Activated CD4-positive, alpha-beta T cell treated with anti-CD3 and anti-CD28 coated beads for 36 hours (primary cell): Measurements from ENCODE around the gene UQCR11. TPM values are rescaled to one million over a fixed set of nuclear protein-coding genes. Genes with fewer than 3 reads are reported as not detected.

Source experiments
- ATAC-seq: fragments of 200-7000 bp; cut with Tn5 transposase; one replicate; pipeline ENCODE4 v1.10.0; 2021; ENCODE audit warnings: mild to moderate bottlenecking, moderate library complexity
- CTCF ChIA-PET: fragments of 350-600 bp; sonication (Branson Sonifier 250); formaldehyde crosslinking; loops from one replicate; lab custom pipeline; 2021; ENCODE audit warnings: antibody characterized with exemption; lab: Charles Lee
- POLR2A ChIA-PET: fragments of 350-600 bp; sonication (Branson Sonifier 250); formaldehyde crosslinking; loops from one replicate; lab custom pipeline; 2021; ENCODE audit warnings: antibody characterized with exemption, inconsistent platforms; lab: Charles Lee
- DNase-seq: peaks from one replicate; pipeline ENCODE4 v3.0.0-alpha.2; 2020
- H3K27ac Mint-ChIP-seq: one replicate; pipeline ENCODE4 v1.8.0; 2021; ENCODE audit warnings: mixed read lengths
- H3K27me3 Mint-ChIP-seq: one replicate; pipeline ENCODE4 v1.8.0; 2021; ENCODE audit warnings: mixed read lengths
- H3K36me3 Mint-ChIP-seq: one replicate; pipeline ENCODE4 v1.8.0; 2021; ENCODE audit warnings: low read depth, mixed read lengths
- H3K4me1 Mint-ChIP-seq: one replicate; pipeline ENCODE4 v1.8.0; 2021; ENCODE audit warnings: mixed read lengths
- H3K4me3 Mint-ChIP-seq: one replicate; pipeline ENCODE4 v1.8.0; 2021; ENCODE audit warnings: mild to moderate bottlenecking, moderate library complexity, mixed read lengths
- H3K9me3 Mint-ChIP-seq: one replicate; pipeline ENCODE4 v1.8.0; 2021; ENCODE audit warnings: low read depth, mixed read lengths
- intact Hi-C, 2 experiments: fragments of 100-400 bp; cut with DNase I in 1 of 2; cut with micrococcal nuclease in 1 of 2; formaldehyde crosslinking; loops; one replicate each; pipeline versions ENCODE4 v1.14.2 to v1.15.1; 2022 to 2024; cut with DNase I, micrococcal nuclease
- total RNA-seq, 2 experiments: library from RNA; stranded (reverse); gene quantifications; one replicate each; pipeline ENCODE4 v1.2.3, GENCODE V29; 2021

The UQCR11 gene
- total RNA-seq, 2 experiments from 2014 or later = 152 to 226 TPM

DNA sequence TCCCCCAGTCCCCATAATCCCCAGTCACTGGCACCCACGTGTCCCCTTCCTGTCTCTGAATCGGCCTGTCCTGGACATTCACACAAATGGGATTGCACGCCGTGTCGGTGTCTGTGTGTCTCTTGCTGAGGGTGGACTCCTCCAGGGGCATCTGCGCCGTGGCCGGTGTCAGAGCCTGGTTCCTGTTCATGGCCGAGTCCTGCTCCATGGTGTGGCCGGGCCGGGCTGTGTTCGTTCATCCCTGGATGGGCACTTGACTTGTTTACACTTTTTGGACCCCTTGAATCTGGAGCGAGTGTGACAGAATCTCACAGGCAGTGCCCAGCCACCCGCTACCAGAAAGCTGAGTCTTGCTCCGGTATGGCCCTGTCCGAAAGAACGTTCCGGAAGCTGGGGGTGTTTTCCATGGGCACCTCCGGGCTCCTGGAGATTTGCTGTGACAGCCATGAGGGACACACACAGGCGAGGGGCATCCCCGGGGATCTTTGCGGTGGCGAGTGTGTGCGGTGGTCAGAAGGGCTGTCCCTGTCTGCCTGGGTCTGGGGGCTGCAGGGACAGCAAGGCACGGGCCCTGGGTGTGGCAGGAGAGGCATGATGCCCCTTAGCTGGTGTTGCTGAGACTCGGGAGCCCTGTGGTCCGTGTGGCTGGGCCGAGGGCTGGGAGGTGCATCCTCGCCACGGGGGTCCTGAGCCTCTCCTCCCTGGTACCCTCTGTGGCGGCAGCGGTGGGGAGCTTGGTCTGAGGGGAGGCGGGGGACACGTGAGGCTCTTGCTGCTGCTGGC is 30.7 kb downstream of the UQCR11 start:
- POLR2A ChIA-PET = interaction anchor here (1.0 kb wide), 1 partner anchor 16 kb away, joined by 5 read pairs; no protein-coding TSS in a partner anchor
- Mint-ChIP-seq H3K4me1 (no peaks in the 10 kb centered on the region), H3K27ac (no peak overlapping the region), H3K27me3 (peaks cover 7% of the 10 kb centered on the region), H3K4me3 (no peak overlapping the region), H3K9me3 (no peaks in the 10 kb centered on the region), H3K36me3 (peaks cover 3% of the 10 kb centered on the region)
- intact Hi-C loops = no loop called here
- CTCF ChIA-PET = no interaction called here
- ATAC-seq (no peak), DNase-seq (no peak)

GRCh38 chr19:1572795-1573194 is 32.5 kb downstream of the UQCR11 start:
- H3K36me3 Mint-ChIP-seq = no peaks in the 10 kb centered on the region
- POLR2A ChIA-PET = no interaction called here
- H3K27me3 Mint-ChIP-seq = peaks cover 7% of the 10 kb centered on the region
- H3K4me3 Mint-ChIP-seq = no peak overlapping the region
- no peaks in the 10 kb centered on the region for H3K9me3 Mint-ChIP-seq
- intact Hi-C loops = no loop called here
- CTCF ChIA-PET = no interaction called here
- no peak for DNase-seq
- H3K27ac Mint-ChIP-seq = no peak overlapping the region
- no peaks in the 10 kb centered on the region for H3K4me1 Mint-ChIP-seq
- ATAC-seq = no peak

GRCh38 chr19:1571358-1571757 is 33.9 kb downstream of the UQCR11 start:
- POLR2A ChIA-PET = no interaction called here
- ATAC-seq (no peak), DNase-seq (no peak)
- Mint-ChIP-seq H3K4me3 (no peak overlapping the region), H3K27me3 (peaks cover 7% of the 10 kb centered on the region), H3K27ac (no peak overlapping the region), H3K36me3 (no peaks in the 10 kb centered on the region), H3K9me3 (no peaks in the 10 kb centered on the region), H3K4me1 (no peaks in the 10 kb centered on the region)
- intact Hi-C loops = no loop called here
- CTCF ChIA-PET = no interaction called here

DNA sequence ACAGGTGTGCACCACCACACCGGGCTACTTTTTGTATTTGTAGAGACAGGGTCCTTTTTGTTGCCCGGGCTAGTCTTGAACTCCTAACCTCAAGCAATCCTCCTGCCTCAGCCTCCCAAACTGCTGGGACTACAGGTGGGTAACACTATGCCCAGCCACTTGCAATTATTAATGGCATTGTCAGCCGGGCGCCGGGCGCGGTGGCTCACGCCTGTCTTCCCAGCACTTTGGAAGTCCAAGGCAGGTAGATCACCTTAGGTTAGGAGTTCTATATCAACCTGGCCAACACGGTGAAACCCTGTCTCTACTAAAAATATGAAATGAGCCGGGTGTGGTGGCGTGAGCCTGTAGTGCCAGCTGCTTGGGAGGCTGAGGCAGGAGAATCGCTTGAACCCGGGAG is 34.4 kb downstream of the UQCR11 start:
- H3K36me3 Mint-ChIP-seq = no peaks in the 10 kb centered on the region

DNA sequence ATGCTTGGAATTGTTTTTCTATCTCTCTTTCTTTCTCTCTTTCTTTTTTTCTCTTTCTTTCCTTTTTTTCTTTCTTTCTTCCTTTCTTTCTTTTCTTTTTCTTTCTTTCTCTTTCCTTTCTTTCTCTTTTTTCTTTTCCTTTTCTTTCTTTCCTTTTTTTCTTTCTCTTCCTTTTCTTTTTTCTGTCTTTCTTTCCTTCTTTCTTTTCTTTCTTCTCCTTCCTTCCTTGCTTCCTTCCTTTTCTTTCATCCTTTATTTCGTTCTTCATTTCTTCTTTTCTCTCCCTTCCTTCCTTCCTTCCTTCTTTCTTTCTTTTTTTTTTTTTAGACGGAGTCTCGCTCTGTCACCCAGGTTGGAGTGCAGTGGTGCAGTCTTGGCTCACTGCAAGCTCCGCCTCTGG is 35.3 kb downstream of the UQCR11 start:
- H3K4me3 Mint-ChIP-seq = no peak overlapping the region
- H3K9me3 Mint-ChIP-seq = no peaks in the 10 kb centered on the region
- POLR2A ChIA-PET = no interaction called here
- DNase-seq = no peak
- CTCF ChIA-PET = interaction anchor here (0.8 kb wide), 1 partner anchor 1174 kb away, joined by 3 read pairs; no protein-coding TSS in a partner anchor
- no peak overlapping the region for H3K27ac Mint-ChIP-seq
- no peak for ATAC-seq
- H3K27me3 Mint-ChIP-seq = peaks cover 7% of the 10 kb centered on the region
- intact Hi-C loops = loop anchor here in 1 of 2 experiments (2.0 kb wide), 1 partner anchor 91 kb away; the partner anchor contains the start of gene C19orf25
- H3K36me3 Mint-ChIP-seq = no peaks in the 10 kb centered on the region
- H3K4me1 Mint-ChIP-seq = no peaks in the 10 kb centered on the region

More for the DNA sequence above, 34.4 kb downstream of the UQCR11 start:
- CTCF ChIA-PET = interaction anchor here (0.7 kb wide), 1 partner anchor 290 kb away, joined by 3 read pairs; no protein-coding TSS in a partner anchor
- ATAC-seq = no peak
- intact Hi-C loops = no loop called here
- H3K4me1 Mint-ChIP-seq = no peaks in the 10 kb centered on the region
- DNase-seq = no peak
- no peaks in the 10 kb centered on the region for H3K9me3 Mint-ChIP-seq
- no peak overlapping the region for H3K4me3 Mint-ChIP-seq
- POLR2A ChIA-PET = no interaction called here
- H3K27ac Mint-ChIP-seq = no peak overlapping the region
- peaks cover 7% of the 10 kb centered on the region for H3K27me3 Mint-ChIP-seq

DNA sequence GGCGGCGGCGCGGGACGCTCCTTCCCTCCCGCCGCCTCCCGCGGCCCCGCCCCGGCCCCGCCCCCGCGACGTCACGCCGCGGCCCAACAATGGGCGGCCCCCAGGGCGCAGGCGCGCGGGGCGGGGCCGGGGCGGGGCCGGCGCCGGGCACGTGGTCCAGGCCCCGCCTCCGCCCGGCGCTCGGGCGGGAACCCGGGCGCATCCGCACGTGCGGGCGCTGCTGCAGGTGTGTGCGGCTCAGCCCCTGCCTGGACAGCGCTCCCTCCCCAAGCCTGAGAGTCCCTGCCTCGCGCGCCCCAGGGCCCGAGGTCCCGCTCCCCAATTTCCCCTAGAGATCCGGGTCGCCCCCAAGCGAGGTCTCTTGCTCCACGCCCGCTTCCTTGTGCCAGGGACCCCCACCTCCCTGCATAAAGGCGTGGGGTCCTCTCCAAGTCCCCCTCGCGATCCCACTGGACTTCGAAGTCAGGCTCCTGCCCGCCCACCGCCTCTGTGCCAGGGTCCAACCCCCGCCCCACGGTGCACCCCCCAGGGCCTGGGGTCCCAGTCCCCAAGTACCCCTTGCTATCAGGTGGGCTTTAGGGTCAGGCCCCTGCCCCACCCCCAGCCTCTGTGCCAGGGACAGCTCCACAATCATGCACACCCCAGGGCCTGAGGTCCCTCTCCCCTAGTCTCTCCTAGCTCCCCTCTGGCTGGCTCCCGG is 36.8 kb downstream of the UQCR11 start, which contains the start of gene MEX3D:
TSS of gene MEX3D (minus strand) at position 6 of the 700 bp plus-strand sequence. CDS start 267 bp downstream, outside the sequence.
- intact Hi-C loops = loop anchor here in 1 of 2 experiments (1.0 to 2.0 kb wide), 7 partner anchors 24 to 244 kb away; partner anchors contain the start of genes ATP8B3, C19orf25, MBD3 and PCSK4
- POLR2A ChIA-PET = no interaction called here
- no peak within 1 kb of the TSS for H3K27ac Mint-ChIP-seq
- CTCF ChIA-PET = no interaction called here
- H3K4me1 Mint-ChIP-seq = no peaks in the 10 kb centered on the region
- no peaks in the 10 kb centered on the region for H3K36me3 Mint-ChIP-seq
- H3K9me3 Mint-ChIP-seq = no peaks in the 10 kb centered on the region
- H3K4me3 Mint-ChIP-seq = no peak within 1 kb of the TSS
- peak; percentile 90 for DNase-seq
- ATAC-seq = peak; percentile 88
- H3K27me3 Mint-ChIP-seq = peaks cover 7% of the 10 kb centered on the region

DNA sequence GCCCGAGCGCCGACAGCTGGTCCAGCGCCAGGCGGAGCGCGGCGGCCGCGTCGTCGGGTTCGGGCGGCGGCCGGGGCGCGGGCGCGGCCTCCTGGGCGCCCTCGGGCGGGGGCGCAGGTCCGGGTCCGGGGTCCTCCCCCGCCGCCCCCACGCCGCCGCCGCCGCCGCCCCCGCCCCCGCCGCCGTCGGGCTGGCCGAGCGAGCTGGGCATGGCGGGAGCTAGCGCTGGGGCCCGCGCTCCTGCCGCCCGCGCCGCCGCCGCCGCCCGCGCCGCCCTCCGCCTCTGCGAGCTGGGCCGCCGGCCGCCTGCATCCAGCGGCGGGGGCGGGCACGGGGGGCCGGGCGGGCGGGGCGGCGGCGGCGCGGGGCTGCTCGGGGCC is 37.4 kb downstream of the UQCR11 start:
- peaks cover 7% of the 10 kb centered on the region for H3K27me3 Mint-ChIP-seq
- H3K9me3 Mint-ChIP-seq = no peaks in the 10 kb centered on the region
- H3K36me3 Mint-ChIP-seq = no peaks in the 10 kb centered on the region
- no peak overlapping the region for H3K27ac Mint-ChIP-seq
- ChIA-PET POLR2A (no interaction called here), CTCF (no interaction called here)
- intact Hi-C loops = loop anchor here in 1 of 2 experiments (1.0 to 2.0 kb wide), 7 partner anchors 24 to 244 kb away; partner anchors contain the start of genes ATP8B3, C19orf25, MBD3 and PCSK4
- H3K4me3 Mint-ChIP-seq = no peak overlapping the region
- DNase-seq (no peak), ATAC-seq (peak; percentile 43)
- H3K4me1 Mint-ChIP-seq = no peaks in the 10 kb centered on the region

DNA sequence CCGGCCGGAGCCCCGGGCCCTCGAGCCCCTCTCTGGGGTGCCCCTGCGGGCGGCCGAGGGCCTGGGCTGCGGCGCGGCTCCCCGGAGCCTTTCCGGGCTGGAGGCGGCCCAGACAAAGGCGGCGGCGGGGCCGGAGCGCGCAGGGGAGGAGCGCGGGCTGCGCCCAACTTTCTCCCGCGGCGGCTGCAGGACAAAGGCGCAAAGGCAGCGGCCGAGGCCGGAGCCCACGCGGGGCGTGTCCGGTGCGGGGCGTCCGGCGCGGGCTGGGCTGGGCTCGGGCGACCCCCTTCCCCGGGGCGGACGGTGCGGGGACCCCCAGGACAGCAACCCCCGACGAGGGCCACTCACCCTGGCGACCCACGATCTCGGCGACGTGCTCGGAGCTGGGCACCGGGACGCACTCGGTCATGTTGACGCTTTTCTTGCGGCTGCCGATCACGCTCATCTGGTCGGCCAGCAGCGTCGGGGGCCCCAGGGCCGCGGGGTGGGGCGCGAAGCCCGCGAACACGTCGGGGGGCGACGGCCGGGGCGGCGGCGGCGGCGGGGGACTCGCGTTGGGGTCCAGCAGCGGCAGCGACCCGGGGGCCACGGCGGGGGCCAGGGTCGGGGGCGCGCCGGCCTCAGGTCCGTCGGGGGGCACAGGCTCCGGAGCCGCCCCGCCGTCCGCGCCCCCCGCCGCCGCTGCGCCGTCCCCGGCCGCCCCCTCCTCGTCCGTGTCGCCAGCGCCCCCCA is 38.0 kb downstream of the UQCR11 start:
- H3K27me3 Mint-ChIP-seq = peaks cover 7% of the 10 kb centered on the region
- no peaks in the 10 kb centered on the region for H3K4me1 Mint-ChIP-seq
- intact Hi-C loops = no loop called here
- H3K4me3 Mint-ChIP-seq = no peak overlapping the region
- H3K27ac Mint-ChIP-seq = no peak overlapping the region
- CTCF ChIA-PET = no interaction called here
- ATAC-seq (no peak), DNase-seq (peak; percentile 21)
- POLR2A ChIA-PET = no interaction called here
- H3K9me3 Mint-ChIP-seq = no peaks in the 10 kb centered on the region
- H3K36me3 Mint-ChIP-seq = no peaks in the 10 kb centered on the region

- Mint-ChIP-seq H3K4me1 (no peaks in the 10 kb centered on the region), H3K9me3 (no peaks in the 10 kb centered on the region), H3K4me3 (no peak overlapping the region), H3K27ac (no peak overlapping the region), H3K36me3 (no peaks in the 10 kb centered on the region), H3K27me3 (peaks cover 7% of the 10 kb centered on the region)
- intact Hi-C loops = no loop called here
- POLR2A ChIA-PET = no interaction called here
- DNase-seq (no peak), ATAC-seq (no peak)
- CTCF ChIA-PET = no interaction called here
Measured at GRCh38 chr19:1566392-1567115, 38.7 kb downstream of the UQCR11 start.

- intact Hi-C loops = no loop called here
- no peak for ATAC-seq
- H3K4me1 Mint-ChIP-seq = no peaks in the 10 kb centered on the region
- CTCF ChIA-PET = interaction anchor here (0.7 kb wide), 1 partner anchor 263 kb away, joined by 3 read pairs; no protein-coding TSS in a partner anchor
- H3K36me3 Mint-ChIP-seq = no peaks in the 10 kb centered on the region
- no peaks in the 10 kb centered on the region for H3K27me3 Mint-ChIP-seq
- no peak overlapping the region for H3K27ac Mint-ChIP-seq
- POLR2A ChIA-PET = no interaction called here
- no peaks in the 10 kb centered on the region for H3K9me3 Mint-ChIP-seq
- no peak overlapping the region for H3K4me3 Mint-ChIP-seq
- no peak for DNase-seq
Measured at GRCh38 chr19:1563251-1563650, 42.0 kb downstream of the UQCR11 start.
